ENCODE results near the gene MRPL27.

- TF ChIP-seq RAD21 (conservative IDR thresholded peaks at IDR 0.05) (no peak), CTCF (IDR thresholded peaks at IDR 0.05; ENCODE audit: poor library complexity, severe bottlenecking) (no peak)
These were observed 5.6 kb downstream of the MRPL27 start for GRCh38 chr17:50367401-50367800.
